Renal pelvis (tissue), 4 donors: ENCODE measurements around the gene PAK5. TPM values are rescaled to one million over a fixed set of nuclear protein-coding genes. Genes with fewer than 3 reads are reported as not detected.

ENCODE experiments used
- DNase-seq: peaks from one replicate; pipeline ENCODE4 v3.0.0-alpha.2; 2013
- polyA plus RNA-seq, 3 donors: library from polyadenylated mRNA; unstranded; fragments of 120-200 nt; gene quantifications; one replicate each; pipeline ENCODE4 v1.2.1, GENCODE V29; 2013; ENCODE audit not compliant: insufficient read length in 3 of 3

PAK5 gene
- polyA plus RNA-seq, 3 donors, result 0.49 to 0.60 (median 0.52) TPM

GRCh38 chr20:9518576-9519175, 320.2 kb downstream of the PAK5 start:
- DNase-seq, result no peak

GRCh38 chr20:9517297-9518162, 321.3 kb downstream of the PAK5 start:
- DNase-seq, result no peak

DNA sequence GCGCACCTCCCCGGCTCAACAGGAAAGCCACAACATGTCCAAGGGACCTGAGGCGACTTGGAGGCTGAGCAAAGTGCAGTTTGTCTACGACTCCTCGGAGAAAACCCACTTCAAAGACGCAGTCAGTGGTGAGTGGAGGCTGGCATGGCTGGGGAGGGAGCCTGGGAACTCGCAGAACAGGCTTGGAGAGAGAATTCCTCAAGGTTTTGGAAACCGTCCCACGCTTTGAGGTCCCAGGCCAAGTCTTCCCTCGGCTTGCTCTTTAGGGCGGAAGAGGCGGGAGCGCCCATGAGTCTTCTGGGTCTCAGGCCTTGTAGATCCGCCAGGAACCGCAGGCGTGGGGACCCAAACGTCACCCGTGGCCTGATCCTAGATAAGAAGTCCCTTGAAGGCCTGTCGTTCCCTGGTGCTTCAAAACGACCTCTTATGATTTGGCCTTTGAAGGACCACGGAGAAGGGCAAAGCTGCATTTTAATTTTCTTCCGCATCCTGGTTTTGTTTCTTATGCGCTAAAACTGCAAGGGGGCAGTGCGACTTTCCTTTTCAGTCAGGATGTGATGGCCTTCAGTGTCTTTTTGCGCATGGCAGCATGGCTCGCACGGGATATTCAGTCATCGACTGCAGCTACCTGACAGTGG, 322.5 kb downstream of the PAK5 start:
- DNase-seq, result no peak

DNA sequence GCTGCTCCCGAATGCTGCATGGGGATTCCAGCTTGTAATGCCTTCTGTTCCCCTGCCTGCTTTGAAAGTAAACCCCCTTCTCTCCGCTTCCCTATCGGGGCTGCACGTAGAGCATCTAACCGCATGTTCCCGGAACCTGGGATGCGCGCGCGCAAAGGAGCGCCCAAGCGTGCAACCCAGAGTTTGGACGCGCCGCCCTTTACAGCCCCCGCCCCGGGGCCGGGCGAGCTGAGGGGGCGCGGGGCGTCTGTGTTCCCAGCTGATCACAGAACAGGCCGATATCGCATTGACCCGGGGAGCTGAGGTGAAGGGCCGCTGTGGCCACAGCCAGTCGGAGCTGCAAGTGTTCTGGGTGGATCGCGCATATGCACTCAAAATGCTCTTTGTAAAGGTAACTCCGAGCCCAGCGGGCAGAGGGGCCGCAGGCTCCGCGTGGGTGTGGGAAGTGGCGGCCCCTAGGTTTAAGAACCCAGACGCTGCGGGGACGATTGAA, 323.1 kb downstream of the PAK5 start:
- no peak for DNase-seq

DNA sequence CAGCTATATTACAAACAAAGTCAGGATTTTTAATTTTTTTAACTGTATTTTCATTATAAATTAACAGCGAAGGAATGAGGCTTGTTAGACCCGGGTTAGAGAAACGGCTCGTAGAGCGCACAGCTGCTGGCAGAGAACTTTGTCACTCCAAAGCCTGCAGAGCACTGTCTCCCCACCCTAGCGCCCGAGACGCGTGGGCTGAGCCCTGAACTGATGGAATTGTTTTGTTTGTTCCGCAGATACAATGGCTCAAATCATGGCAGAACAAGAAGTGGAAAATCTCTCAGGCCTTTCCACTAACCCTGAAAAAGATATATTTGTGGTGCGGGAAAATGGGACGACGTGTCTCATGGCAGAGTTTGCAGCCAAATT, 323.7 kb downstream of the PAK5 start:
- DNase-seq, result no peak

GRCh38 chr20:9514461-9515213, 324.2 kb downstream of the PAK5 start, which contains the start of gene LAMP5:
LAMP5 (plus strand) TSS chr20:9514590; CDS start chr20:9514853, 263 bp downstream.
- peak; percentile 71 for DNase-seq

DNA sequence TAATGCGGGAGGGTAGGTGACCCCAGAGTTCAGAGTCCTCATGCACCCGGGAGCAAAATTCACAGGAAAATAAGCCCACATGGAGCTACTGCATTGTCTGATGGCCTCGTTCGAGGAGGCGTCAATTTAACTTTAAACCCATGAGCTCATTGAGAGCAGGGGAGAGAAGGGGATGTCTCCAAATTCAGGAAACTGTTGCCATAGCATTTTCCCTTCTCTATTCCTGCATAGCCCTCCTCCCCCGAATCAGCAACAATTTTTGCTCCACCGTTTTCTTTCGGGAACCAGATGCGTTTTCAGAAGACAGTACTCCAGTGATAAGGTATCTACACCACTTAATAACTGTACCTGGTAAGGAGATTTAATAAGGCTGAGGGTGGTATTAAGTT, 324.8 kb downstream of the PAK5 start:
- DNase-seq, result no peak

GRCh38 chr20:9510911-9511310, 328.0 kb downstream of the PAK5 start:
- no peak for DNase-seq

DNA sequence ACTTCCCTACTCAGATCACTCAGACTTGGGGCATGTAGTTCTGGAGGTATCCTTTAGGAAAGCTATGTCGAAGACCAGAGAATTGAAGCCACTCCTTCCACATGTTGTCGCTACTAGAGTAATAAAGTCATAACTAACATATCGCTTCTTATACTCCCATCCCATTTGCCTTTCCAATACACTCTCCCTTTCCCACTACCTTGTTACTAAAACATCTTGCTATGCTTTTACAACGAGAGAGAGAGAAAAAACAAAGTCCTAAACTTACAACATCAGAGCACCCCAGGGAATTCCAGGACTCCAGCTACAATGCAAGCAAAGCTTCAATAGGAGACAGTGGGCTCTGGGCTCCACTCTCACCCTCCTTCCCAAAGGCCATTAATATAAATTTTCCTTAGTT, 329.6 kb downstream of the PAK5 start:
- no peak for DNase-seq

DNA sequence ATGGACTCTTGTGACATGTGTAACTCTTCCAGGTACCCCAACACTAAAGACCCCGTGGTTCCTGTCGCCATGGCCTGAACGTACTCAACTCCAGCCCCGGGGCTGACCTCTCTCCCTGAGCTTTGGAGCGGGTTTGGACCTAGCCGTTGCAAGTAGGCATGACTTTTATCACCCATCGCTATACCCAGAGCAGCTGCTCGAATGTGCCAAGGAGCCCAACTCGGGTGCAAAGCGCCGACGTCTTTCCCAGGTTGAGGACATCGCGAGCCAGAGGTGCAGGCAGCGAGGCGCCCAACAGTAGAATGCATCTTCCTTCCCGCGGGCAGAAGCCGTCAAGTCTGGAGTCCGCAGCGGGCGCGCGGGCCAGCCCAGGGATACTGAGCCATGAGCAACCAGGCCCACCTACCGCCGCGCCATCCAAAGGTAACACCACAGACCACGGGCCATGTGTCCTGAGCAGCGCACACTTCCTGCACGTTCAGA, 330.1 kb downstream of the PAK5 start:
- DNase-seq, result no peak

GRCh38 chr20:9508240-9508661, 330.6 kb downstream of the PAK5 start:
- no peak for DNase-seq

- no peak for DNase-seq
Measured at GRCh38 chr20:9507544-9508239, 331.2 kb downstream of the PAK5 start.

GRCh38 chr20:9506964-9507369, 331.9 kb downstream of the PAK5 start:
- DNase-seq, result no peak

DNA sequence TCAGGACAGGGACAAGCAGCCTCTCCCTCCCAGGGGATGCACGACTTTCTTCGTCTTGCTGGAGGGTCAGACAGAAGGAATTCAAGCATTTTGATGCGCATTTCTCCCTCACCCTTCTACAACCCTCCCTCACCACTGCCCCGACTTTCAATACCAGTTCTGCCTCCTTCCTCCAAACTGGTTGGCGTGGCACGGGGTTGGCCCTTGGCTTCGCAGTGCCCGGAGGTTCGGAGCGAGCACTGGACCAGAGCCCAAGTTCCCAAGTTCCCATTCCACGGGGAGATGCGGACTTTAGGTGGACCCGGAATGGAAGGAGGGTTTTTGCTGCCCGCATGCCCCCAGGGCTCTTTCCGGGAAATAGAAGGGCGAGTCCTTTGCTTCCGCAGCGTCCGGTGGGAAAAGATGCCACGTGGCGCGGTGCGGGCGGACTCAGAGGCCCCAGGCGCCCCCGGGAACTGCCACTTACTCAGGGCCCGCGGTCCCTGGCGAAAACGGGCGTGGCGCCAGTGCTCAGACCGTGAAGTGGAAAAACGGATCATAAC, 332.5 kb downstream of the PAK5 start:
- DNase-seq, result no peak

DNA sequence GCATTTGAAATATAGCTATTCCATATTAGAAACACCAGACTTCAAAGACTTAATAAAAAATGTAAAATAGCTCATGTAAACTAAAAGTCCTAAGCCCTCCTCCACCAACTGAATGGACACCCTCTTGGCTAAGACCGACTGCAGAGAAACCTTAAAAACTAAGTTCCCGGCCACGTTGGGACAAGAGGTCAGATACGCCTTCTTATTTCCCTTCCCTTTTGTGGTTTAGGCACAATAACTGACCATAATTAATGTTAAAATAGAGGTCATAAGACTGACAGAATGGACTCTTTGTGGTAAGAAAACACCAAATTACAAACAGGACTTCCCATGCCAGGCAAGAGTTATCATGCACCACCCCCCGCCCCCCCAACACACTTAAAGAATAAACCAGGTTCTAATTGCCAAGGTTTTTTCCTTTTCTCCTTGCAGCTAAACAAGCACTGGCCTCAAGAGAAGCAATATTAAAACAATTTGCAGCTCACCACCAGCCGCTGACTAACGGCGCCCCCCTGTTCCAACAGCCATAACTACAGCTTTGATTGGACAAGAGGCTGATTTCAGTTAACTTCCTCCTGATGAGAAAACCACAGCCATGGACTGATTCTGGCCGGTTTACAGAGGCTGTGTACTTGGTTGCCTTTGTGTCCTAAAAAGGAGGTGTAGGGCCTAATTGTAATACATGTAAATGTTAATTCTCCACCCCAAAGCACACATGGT, 335.2 kb downstream of the PAK5 start:
- no peak for DNase-seq

DNA sequence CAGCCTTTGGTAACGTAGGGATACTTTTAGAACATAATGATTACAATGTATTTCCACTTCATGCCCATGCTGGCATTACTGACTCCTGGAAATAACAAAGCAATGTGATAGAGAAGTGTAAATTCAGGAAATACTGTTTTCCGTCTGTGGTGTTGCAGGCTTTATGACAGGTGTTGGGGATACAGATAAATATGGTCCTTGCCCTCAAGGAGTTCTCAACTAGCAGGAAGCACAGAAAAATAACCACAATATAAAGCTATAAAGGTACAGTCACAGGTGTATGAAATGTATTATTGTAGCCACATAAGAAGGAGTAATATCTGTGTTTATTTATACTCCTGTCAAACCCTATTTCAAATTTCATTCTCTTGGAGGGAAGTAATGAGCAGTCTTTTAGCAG, 337.4 kb downstream of the PAK5 start:
- DNase-seq, result no peak

GRCh38 chr20:9500121-9500520, 338.8 kb downstream of the PAK5 start:
- DNase-seq, result no peak

GRCh38 chr20:9499126-9499899, 339.6 kb downstream of the PAK5 start:
- DNase-seq, result no peak

DNA sequence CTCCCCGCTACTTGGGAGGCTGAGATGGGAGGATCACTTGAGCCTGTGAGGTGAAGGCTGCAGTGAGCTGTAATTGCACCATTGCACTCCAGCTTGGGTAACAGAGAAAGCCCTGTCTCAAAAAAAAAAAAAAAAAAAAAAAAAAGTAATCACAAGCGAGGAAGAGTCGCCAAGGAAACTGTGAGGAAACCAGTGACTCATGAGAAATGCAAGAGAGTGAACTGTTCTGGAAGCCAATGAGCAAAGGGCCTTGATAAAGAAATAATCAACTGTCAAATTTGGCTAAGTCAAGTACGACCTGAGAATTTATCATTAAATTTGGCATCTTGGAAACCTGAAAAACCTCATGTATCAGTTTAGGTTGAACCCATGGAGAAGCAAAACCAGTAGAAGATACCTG, 340.6 kb downstream of the PAK5 start:
- no peak for DNase-seq
